Liver (tissue), 9 donors: ENCODE measurements around the gene GPR37. TPM values are rescaled to one million over a fixed set of nuclear protein-coding genes. Genes with fewer than 3 reads are reported as not detected.

Experiments used
- DNase-seq: peaks from one replicate; pipeline ENCODE4 v3.0.0-alpha.2; 2017; ENCODE audit warnings: low spot score
- H3K27ac ChIP-seq, 2 donors: one replicate each; pipeline ENCODE4 v1.7.0; 2013; ENCODE audit warnings: inconsistent platforms in 2 of 2, low read length in 2 of 2, control low read depth in 1 of 2, low read depth in 1 of 2, mild to moderate bottlenecking in 1 of 2
- H3K27me3 ChIP-seq, 4 donors: one replicate each; pipeline versions ENCODE4 v1.6.1 to v1.7.0; 2013; ENCODE audit warnings: low read length in 3 of 4, inconsistent platforms in 1 of 4, mild to moderate bottlenecking in 1 of 4, moderate library complexity in 1 of 4; ENCODE audit not compliant: control insufficient read depth in 4 of 4, insufficient read depth in 4 of 4
- H3K36me3 ChIP-seq, 4 donors: one replicate each; pipeline versions ENCODE4 v1.6.1 to v1.7.0; 2013; ENCODE audit warnings: low read length in 3 of 4, mild to moderate bottlenecking in 3 of 4, low read depth in 1 of 4, moderate library complexity in 1 of 4; ENCODE audit not compliant: control insufficient read depth in 4 of 4, insufficient read depth in 3 of 4
- H3K4me1 ChIP-seq, 4 donors: one replicate each; pipeline versions ENCODE4 v1.6.1 to v1.7.0; 2013; ENCODE audit warnings: low read length in 3 of 4, mild to moderate bottlenecking in 3 of 4, moderate library complexity in 1 of 4; ENCODE audit not compliant: control insufficient read depth in 4 of 4, insufficient read depth in 4 of 4
- H3K4me3 ChIP-seq, 3 donors: one replicate each; pipeline versions ENCODE4 v1.6.1 to v1.7.0; 2013; ENCODE audit warnings: low read length in 3 of 3, control low read depth in 1 of 3, low read depth in 1 of 3, mild to moderate bottlenecking in 1 of 3
- H3K9ac ChIP-seq, 2 donors: one replicate each; pipeline ENCODE4 v1.7.0; 2013; ENCODE audit warnings: low read length in 2 of 2, mild to moderate bottlenecking in 2 of 2, moderate library complexity in 2 of 2, control low read depth in 1 of 2, low read depth in 1 of 2
- H3K9me3 ChIP-seq, 4 donors: one replicate each; pipeline versions ENCODE4 v1.6.1 to v1.7.0; 2013; ENCODE audit warnings: low read length in 3 of 4; ENCODE audit not compliant: control insufficient read depth in 4 of 4
- ATF3 ChIP-seq: IDR thresholded peaks from 2 replicates; pipeline ENCODE4 v1.6.1; 2016; ENCODE audit warnings: antibody characterized with exemption
- CTCF ChIP-seq: fragments of 150-350 bp; IDR thresholded peaks from 2 replicates; pipeline ENCODE4 v1.5.1; 2017; ENCODE audit warnings: improper control_type of control experiment, low read depth, low read length; ENCODE audit not compliant: missing input control
- EGR1 ChIP-seq, 2 donors: IDR thresholded peaks; 2 replicates each; pipeline ENCODE4 v1.6.1; 2016 to 2018; ENCODE audit warnings: antibody characterized with exemption in 2 of 2, low read depth in 2 of 2
- FOXA1 ChIP-seq: IDR thresholded peaks from 2 replicates; pipeline ENCODE4 v1.6.1; 2016; ENCODE audit warnings: antibody characterized with exemption
- FOXA2 ChIP-seq: IDR thresholded peaks from 2 replicates; pipeline ENCODE4 v1.6.1; 2016; ENCODE audit warnings: antibody characterized with exemption
- GABPA ChIP-seq, 2 donors: IDR thresholded peaks in 1 of 2; conservative IDR thresholded peaks in 1 of 2; 2 replicates each; pipeline ENCODE4 v1.6.1; 2016; ENCODE audit warnings: antibody characterized with exemption in 2 of 2, mild to moderate bottlenecking in 1 of 2, moderate library complexity in 1 of 2
- HNF4A ChIP-seq, 2 donors: conservative IDR thresholded peaks; 2 replicates each; pipeline ENCODE4 v1.6.1; 2016; ENCODE audit warnings: antibody characterized with exemption in 2 of 2, mild to moderate bottlenecking in 2 of 2
- HNF4G ChIP-seq: IDR thresholded peaks from 2 replicates; pipeline ENCODE4 v1.6.1; 2016; ENCODE audit warnings: antibody characterized with exemption
- JUND ChIP-seq, 2 donors: IDR thresholded peaks; 2 replicates each; pipeline ENCODE4 v1.6.1; 2016; ENCODE audit warnings: antibody characterized with exemption in 2 of 2
- MAX ChIP-seq: IDR thresholded peaks from 2 replicates; pipeline ENCODE4 v1.6.1; 2016; ENCODE audit warnings: antibody characterized with exemption
- NR2F2 ChIP-seq: IDR thresholded peaks from 2 replicates; pipeline ENCODE4 v1.6.1; 2016; ENCODE audit warnings: antibody characterized with exemption
- RAD21 ChIP-seq, 2 donors: IDR thresholded peaks; 2 replicates each; pipeline ENCODE4 v1.6.1; 2016; ENCODE audit warnings: antibody characterized with exemption in 2 of 2, mild to moderate bottlenecking in 2 of 2
- REST ChIP-seq: IDR thresholded peaks from 2 replicates; pipeline ENCODE4 v1.6.1; 2016; ENCODE audit warnings: antibody characterized with exemption, mild to moderate bottlenecking
- RXRA ChIP-seq, 2 donors: IDR thresholded peaks; 2 replicates each; pipeline ENCODE4 v1.6.1; 2017 to 2018; ENCODE audit warnings: antibody characterized with exemption in 2 of 2, mild to moderate bottlenecking in 1 of 2
- SP1 ChIP-seq: IDR thresholded peaks from 2 replicates; pipeline ENCODE4 v1.6.1; 2018; ENCODE audit warnings: antibody characterized with exemption, mild to moderate bottlenecking
- TAF1 ChIP-seq: conservative IDR thresholded peaks from 2 replicates; pipeline ENCODE4 v1.6.1; 2016; ENCODE audit warnings: antibody characterized with exemption, mild to moderate bottlenecking
- YY1 ChIP-seq: IDR thresholded peaks from 2 replicates; pipeline ENCODE4 v1.6.1; 2016; ENCODE audit warnings: antibody characterized with exemption, mild to moderate bottlenecking
- ZBTB33 ChIP-seq: IDR thresholded peaks from 2 replicates; pipeline ENCODE4 v1.6.1; 2016; ENCODE audit warnings: antibody characterized with exemption
- polyA plus RNA-seq, 2 donors: library from polyadenylated mRNA; stranded (reverse) in 1 of 2; unstranded in 1 of 2; fragments of 200-250 nt in 1 of 2; fragments of >200 nt in 1 of 2; fragmentation: Nextera tagmentation in 1 of 2; extraction: Ambion mirVana in 1 of 2; gene quantifications; one replicate each; pipeline versions ENCODE4 v1.2.1 to v1.2.3, GENCODE V29; 2013 to 2015
- total RNA-seq, 2 donors: library from RNA; depleted of rRNA; stranded (reverse); fragments of >200 nt; gene quantifications; one replicate each; pipeline ENCODE4 v1.2.3, GENCODE V29; 2014
- donor health status: healthy.
- donor health status: healthy.
- donor health status: healthy.
- donor health status: healthy.
- donor health status: healthy.

GPR37 gene
- total and polyA plus RNA-seq, 4 donors, result 0.33 to 12.0 (median 8.7) TPM

GRCh38 chr7:124775422-124775821 is 9.8 kb upstream of the GPR37 start:
- Histone ChIP-seq H3K36me3 (no peaks in the 10 kb centered on the region), H3K4me1 (peaks cover 0 to 7% (median 1%) of the 10 kb centered on the region in 4 donors), H3K4me3 (no peak overlapping the region), H3K27ac (no peak overlapping the region), H3K9me3 (no peaks in the 10 kb centered on the region), H3K9ac (no peak overlapping the region), H3K27me3 (peaks cover 0 to 3% (median 0%) of the 10 kb centered on the region in 4 donors)
- no peak for DNase-seq
- TF ChIP-seq FOXA2 (no peak), RAD21 (IDR thresholded peaks at IDR 0.05) (no peak), MAX (no peak), HNF4G (no peak), REST (no peak), RXRA (IDR thresholded peaks at IDR 0.05) (no peak), SP1 (no peak), EGR1 (IDR thresholded peaks at IDR 0.05; ENCODE audit: low read depth in 2 of 2) (no peak), HNF4A (conservative IDR thresholded peaks at IDR 0.05) (no peak), CTCF (no peak), JUND (IDR thresholded peaks at IDR 0.05) (no peak), FOXA1 (no peak), TAF1 (no peak), ZBTB33 (no peak), NR2F2 (no peak), YY1 (no peak), GABPA (IDR thresholded peaks at IDR 0.05 in 1 of 2, conservative IDR thresholded peaks at IDR 0.05 in 1 of 2) (no peak), ATF3 (no peak)
